ENCODE data around the gene FSTL5. TPM values are rescaled to one million over a fixed set of nuclear protein-coding genes. Genes with fewer than 3 reads are reported as not detected.

Gene FSTL5
- total RNA-seq, 2 donors from 2014 or later: not detected

DNA sequence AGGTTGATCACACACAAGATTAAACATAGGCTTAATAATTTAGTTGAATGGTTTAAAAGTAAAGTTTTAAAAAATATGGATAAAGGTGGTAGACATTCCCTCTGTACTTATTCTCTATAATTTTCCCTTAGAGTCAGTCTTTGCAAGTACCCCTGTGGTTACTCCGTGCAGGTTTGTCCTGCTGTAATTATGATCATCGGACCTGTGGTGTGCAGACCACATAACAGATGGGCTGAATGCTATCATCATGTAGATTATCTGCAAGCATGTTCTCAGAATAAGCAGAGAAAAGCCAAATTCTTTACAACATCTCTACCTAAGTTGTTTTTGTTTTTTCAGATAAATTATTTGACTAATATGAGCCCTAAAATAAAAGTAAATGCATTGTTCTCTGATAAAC lies 146.8 kb downstream of the FSTL5 start:
- Histone ChIP-seq H3K4me1 (ENCODE audit: control insufficient read depth in 1 of 2, low read depth in 2 of 2) (no peaks in the 10 kb centered on the region), H3K4me3 (no peak overlapping the region), H3K27me3 (replicated peaks; ENCODE audit: insufficient read depth) (no peaks in the 10 kb centered on the region), H3K27ac (no peak overlapping the region), H3K36me3 (no peaks in the 10 kb centered on the region), H3K9me3 (no peaks in the 10 kb centered on the region)
- ATAC-seq (ENCODE audit: insufficient number of reproducible peaks, low FRiP score, low read depth) (no peak), DNase-seq (ENCODE audit: low spot score) (no peak)
- TF ChIP-seq, protein P1, sequence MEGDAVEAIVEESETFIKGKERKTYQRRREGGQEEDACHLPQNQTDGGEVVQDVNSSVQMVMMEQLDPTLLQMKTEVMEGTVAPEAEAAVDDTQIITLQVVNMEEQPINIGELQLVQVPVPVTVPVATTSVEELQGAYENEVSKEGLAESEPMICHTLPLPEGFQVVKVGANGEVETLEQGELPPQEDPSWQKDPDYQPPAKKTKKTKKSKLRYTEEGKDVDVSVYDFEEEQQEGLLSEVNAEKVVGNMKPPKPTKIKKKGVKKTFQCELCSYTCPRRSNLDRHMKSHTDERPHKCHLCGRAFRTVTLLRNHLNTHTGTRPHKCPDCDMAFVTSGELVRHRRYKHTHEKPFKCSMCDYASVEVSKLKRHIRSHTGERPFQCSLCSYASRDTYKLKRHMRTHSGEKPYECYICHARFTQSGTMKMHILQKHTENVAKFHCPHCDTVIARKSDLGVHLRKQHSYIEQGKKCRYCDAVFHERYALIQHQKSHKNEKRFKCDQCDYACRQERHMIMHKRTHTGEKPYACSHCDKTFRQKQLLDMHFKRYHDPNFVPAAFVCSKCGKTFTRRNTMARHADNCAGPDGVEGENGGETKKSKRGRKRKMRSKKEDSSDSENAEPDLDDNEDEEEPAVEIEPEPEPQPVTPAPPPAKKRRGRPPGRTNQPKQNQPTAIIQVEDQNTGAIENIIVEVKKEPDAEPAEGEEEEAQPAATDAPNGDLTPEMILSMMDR (IDR thresholded peaks at IDR 0.05): no peak

DNA sequence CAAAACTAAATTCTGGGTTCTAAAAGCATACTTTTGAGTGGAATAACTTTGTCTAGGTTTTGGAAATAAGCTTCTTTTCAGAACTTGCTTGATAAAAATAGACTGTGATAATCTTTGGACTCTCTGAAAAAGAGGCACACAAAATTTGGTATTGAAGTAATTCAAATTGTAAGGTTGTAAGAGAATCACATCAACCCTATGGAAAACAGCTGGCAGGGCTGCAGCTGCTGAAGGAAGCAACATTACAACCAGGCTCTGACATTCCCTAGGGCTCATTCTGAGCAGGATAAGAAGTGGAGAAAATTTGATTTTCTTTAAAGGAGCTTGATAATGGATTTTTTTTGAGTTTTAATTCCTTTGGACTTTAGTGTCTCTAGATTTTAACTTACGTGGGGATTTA lies 147.6 kb downstream of the FSTL5 start:
- no peaks in the 10 kb centered on the region for H3K4me1 ChIP-seq (ENCODE audit: control insufficient read depth in 1 of 2, low read depth in 2 of 2)
- no peaks in the 10 kb centered on the region for H3K9me3 ChIP-seq
- TF ChIP-seq, protein P1 (IDR thresholded peaks at IDR 0.05): no peak
- no peak overlapping the region for H3K4me3 ChIP-seq
- no peak for DNase-seq (ENCODE audit: low spot score)
- ATAC-seq (ENCODE audit: insufficient number of reproducible peaks, low FRiP score, low read depth): no peak
- no peaks in the 10 kb centered on the region for H3K27me3 ChIP-seq (replicated peaks; ENCODE audit: insufficient read depth)
- no peaks in the 10 kb centered on the region for H3K36me3 ChIP-seq
- H3K27ac ChIP-seq: no peak overlapping the region

DNA sequence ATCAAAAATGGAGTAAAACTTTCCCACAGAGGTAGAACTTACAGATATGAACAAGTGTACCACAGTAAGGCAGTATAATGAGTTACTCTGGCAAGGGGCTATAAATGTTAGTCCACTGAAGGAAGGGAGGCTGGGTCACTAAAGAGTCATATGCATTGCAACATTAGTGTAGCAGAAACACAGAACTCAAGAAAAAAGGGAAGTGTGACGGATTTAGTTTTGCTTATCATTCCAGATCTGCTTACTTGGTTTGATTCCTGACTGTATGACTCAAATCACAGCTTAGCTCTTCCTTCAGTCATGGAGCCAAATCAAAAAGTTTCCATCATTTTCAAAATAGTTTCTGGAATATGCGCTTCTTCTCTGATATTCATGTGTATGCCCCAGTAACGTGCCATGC lies 148.7 kb downstream of the FSTL5 start:
- ATAC-seq (ENCODE audit: insufficient number of reproducible peaks, low FRiP score, low read depth) (no peak), DNase-seq (ENCODE audit: low spot score) (no peak)
- TF ChIP-seq, protein P1 (IDR thresholded peaks at IDR 0.05): no peak
- no peak overlapping the region for H3K4me3 ChIP-seq
- H3K27ac ChIP-seq: no peak overlapping the region
- no peaks in the 10 kb centered on the region for H3K27me3 ChIP-seq (replicated peaks; ENCODE audit: insufficient read depth)
- no peaks in the 10 kb centered on the region for H3K36me3 ChIP-seq
- H3K9me3 ChIP-seq: no peaks in the 10 kb centered on the region
- no peaks in the 10 kb centered on the region for H3K4me1 ChIP-seq (ENCODE audit: control insufficient read depth in 1 of 2, low read depth in 2 of 2)

DNA sequence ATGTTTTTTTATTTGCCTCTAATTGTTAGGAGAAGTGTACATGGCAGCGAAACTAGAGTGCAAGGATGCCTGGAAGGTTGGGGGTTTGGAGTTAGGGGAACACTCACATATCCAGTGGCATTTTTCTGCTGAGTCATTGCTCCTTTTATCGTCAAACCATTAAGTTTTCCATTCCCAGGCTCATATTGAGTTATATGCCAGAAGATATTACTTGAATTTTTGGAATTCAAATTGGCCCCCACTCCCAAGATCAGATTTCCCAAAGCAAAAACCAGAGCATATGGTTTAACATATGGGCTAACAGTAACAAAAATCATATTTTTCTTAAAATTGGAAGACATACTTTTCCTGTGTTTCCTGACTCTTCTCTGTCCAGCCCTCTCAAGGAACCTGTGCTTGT lies 152.7 kb downstream of the FSTL5 start:
- ATAC-seq (ENCODE audit: insufficient number of reproducible peaks, low FRiP score, low read depth) (no peak), DNase-seq (ENCODE audit: low spot score) (no peak)
- TF ChIP-seq, protein P1 (IDR thresholded peaks at IDR 0.05): no peak
- no peaks in the 10 kb centered on the region for H3K4me1 ChIP-seq (ENCODE audit: control insufficient read depth in 1 of 2, low read depth in 2 of 2)
- no peaks in the 10 kb centered on the region for H3K27me3 ChIP-seq (replicated peaks; ENCODE audit: insufficient read depth)
- no peaks in the 10 kb centered on the region for H3K9me3 ChIP-seq
- H3K36me3 ChIP-seq: no peaks in the 10 kb centered on the region
- no peak overlapping the region for H3K4me3 ChIP-seq
- no peak overlapping the region for H3K27ac ChIP-seq

DNA sequence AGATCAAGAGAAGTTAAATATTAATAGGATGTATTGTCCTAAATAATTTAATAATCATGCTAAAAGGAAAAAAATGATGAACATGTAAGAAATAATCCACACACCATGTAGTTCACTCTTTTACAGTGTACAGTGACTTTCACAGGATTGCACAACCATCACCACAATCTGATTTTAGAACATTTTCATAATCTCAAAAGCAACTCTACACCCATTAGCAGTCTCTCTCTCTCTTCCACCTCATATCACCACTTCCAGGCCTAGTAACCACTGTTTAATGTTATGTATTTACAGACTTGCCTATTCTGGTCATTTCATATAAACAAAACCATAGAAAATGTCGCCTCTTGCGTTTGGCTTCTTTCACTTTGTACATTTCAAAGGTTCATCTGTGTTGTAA lies 153.4 kb downstream of the FSTL5 start:
- H3K27ac ChIP-seq: no peak overlapping the region
- H3K36me3 ChIP-seq: no peaks in the 10 kb centered on the region
- no peaks in the 10 kb centered on the region for H3K9me3 ChIP-seq
- DNase-seq (ENCODE audit: low spot score) (no peak), ATAC-seq (ENCODE audit: insufficient number of reproducible peaks, low FRiP score, low read depth) (no peak)
- no peaks in the 10 kb centered on the region for H3K27me3 ChIP-seq (replicated peaks; ENCODE audit: insufficient read depth)
- no peaks in the 10 kb centered on the region for H3K4me1 ChIP-seq (ENCODE audit: control insufficient read depth in 1 of 2, low read depth in 2 of 2)
- TF ChIP-seq, protein P1 (IDR thresholded peaks at IDR 0.05): no peak
- no peak overlapping the region for H3K4me3 ChIP-seq

All from thoracic aorta (tissue), 2 donors.